IPS DF 6.9 (cell line): Measurements from ENCODE around the gene ZBTB49.

Experiments
- DNase-seq: peaks from one replicate; pipeline ENCODE4 v3.0.0-alpha.2; 2013; ENCODE audit warnings: low read depth, low spot score
- H3K27ac ChIP-seq: one replicate; pipeline ENCODE4 v1.5.1; 2013; ENCODE audit warnings: low read length, control low read depth
- H3K27me3 ChIP-seq: 2 replicates; pipeline ENCODE4 v1.6.1; 2013; ENCODE audit warnings: mild to moderate bottlenecking, low read length; ENCODE audit not compliant: control insufficient read depth, insufficient read depth
- H3K36me3 ChIP-seq: 2 replicates; pipeline ENCODE4 v1.6.1; 2013; ENCODE audit warnings: low read length; ENCODE audit not compliant: control insufficient read depth, insufficient read depth
- H3K4me1 ChIP-seq: 2 replicates; pipeline ENCODE4 v1.6.1; 2013; ENCODE audit warnings: low read length; ENCODE audit not compliant: control insufficient read depth, insufficient read depth
- H3K4me3 ChIP-seq: 2 replicates; pipeline ENCODE4 v1.5.1; 2013; ENCODE audit warnings: mild to moderate bottlenecking, low read length
- H3K9me3 ChIP-seq: 2 replicates; pipeline ENCODE4 v1.6.1; 2013; ENCODE audit warnings: low read length, inconsistent platforms; ENCODE audit not compliant: control insufficient read depth, insufficient read depth
- WGBS: extraction: QIAGEN DNeasy Blood & Tissue Kit; methylation state at CpG from one replicate; pipeline ENCODE4 v1.1.7; 2013; ENCODE audit warnings: mixed read lengths, missing lambda C conversion rate; ENCODE audit not compliant: insufficient read length, insufficient coverage; 5-methylcytosine and 5-hydroxymethylcytosine counted together

Gene ZBTB49

DNA sequence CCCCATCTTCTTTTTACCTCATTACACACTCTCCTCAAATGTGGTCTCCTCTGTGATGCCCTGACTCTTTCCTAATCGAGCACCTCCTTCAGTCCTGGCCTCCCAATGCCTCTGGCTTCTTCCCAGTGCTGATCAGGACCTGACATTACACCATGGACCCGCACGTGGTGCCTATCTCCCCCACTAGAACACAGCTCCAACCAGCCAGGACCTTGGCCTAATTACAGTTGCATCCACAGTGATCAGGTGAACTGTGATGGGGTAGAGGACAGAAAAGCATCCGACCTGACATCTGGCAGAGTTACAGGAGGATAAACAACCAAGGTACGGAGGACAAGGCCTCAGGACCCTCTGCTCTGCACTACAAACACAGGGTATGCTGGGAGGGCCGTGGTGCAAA lies 12.5 kb upstream of the ZBTB49 start:
- H3K36me3 ChIP-seq: peaks cover 22% of the 10 kb centered on the region

DNA sequence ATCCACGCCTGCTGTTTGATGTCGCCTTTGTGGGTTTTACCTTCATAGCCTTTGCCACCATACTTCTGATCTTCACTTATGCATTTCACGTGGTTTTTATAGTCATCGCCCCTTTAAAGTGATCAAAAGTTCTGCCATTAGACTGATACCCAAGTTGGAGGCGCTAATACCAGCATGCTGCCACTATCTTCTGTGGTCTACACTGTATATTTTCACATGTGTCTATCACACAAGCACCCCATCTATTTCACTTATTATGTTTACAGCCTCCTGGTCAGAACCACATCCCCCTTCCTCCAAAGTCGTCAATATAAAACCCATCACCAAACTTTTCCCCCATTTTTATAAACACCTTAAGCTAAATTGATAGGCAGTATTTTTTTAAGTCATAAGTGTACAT lies 8.3 kb upstream of the ZBTB49 start:
- Histone ChIP-seq H3K27ac (no peak overlapping the region), H3K27me3 (no peaks in the 10 kb centered on the region), H3K36me3 (peaks cover 23% of the 10 kb centered on the region; the same call in 1 of the 2 replicates), H3K4me1 (no peaks in the 10 kb centered on the region), H3K4me3 (no peak overlapping the region), H3K9me3 (no peaks in the 10 kb centered on the region)
- WGBS: 100% methylated on average over 1 of the region's 6 CpGs
- DNase-seq: no peak

More for the DNA sequence above, 12.5 kb upstream of the ZBTB49 start:
- no peak for DNase-seq
- H3K9me3 ChIP-seq: no peaks in the 10 kb centered on the region
- WGBS: no CpG with 5 or more reads among the region's 6 CpGs
- H3K4me3 ChIP-seq: no peak overlapping the region
- H3K27me3 ChIP-seq: no peaks in the 10 kb centered on the region
- no peaks in the 10 kb centered on the region for H3K4me1 ChIP-seq
- no peak overlapping the region for H3K27ac ChIP-seq

DNA sequence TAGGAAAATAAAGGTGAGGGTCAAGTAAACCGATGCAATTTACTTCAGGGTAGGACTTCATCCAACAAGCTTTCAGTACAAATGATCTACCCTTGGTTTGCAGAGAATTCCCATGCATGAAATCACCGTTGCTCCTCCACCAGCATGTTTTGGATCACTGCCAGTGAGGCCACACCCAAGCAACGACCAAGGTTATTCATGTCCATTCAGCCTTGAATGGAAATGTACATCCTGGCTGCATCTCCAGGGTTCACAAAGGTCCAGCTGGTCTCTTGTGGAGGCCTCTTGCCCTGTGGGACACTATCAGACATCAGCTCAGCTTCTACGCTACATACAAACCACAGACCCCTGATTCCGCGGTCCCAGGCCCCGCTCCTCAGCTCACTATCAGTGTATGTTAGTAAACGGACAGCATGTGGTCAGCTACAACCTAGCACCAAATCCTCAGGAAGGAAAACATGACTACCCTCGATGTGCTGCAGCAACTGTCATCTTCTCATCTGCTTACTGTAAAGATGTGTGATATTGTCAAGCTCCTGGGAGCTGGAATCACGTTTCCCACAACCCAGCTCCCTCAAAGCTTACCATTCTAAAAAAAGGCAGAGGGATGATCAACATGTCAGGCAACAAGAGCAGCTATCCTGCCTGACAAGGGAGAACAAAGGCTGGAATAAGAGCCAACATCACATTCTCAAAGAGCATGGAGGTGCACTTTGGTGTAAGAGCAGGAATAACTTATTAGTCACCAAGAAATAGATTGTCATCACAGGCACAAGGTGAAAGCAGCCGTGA lies 5.0 kb upstream of the ZBTB49 start:
- DNase-seq: no peak
- no peaks in the 10 kb centered on the region; the same call in 1 of the 2 replicates for H3K4me1 ChIP-seq
- no CpG with 5 or more reads among the region's 11 CpGs for WGBS
- H3K9me3 ChIP-seq: no peaks in the 10 kb centered on the region
- H3K27ac ChIP-seq: no peak overlapping the region
- H3K27me3 ChIP-seq: no peaks in the 10 kb centered on the region
- H3K4me3 ChIP-seq: no peak overlapping the region
- peaks cover 17% of the 10 kb centered on the region; the same call in 1 of the 2 replicates for H3K36me3 ChIP-seq

DNA sequence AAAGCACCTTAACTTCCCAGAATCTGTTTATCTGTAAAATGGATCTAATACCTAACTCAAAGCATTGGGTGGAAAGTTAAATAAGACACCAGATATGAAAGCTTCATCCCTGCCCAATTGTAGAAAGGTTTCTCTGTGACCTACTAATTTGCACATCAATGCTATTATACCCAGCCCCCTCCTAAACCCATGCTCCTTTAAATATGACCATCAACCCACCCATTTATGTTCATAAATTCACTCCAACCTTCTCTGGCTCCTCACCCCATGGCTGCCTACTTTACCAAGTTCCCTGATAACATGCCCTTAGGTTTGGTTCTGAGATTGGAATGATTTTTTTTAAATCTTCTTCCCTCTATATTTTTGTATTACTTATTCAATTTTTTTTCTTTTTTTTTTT lies 2.0 kb upstream of the ZBTB49 start:
- Histone ChIP-seq H3K4me1 (no peaks in the 10 kb centered on the region; the same call in 1 of the 2 replicates), H3K4me3 (no peak overlapping the region), H3K27me3 (no peaks in the 10 kb centered on the region), H3K27ac (no peak overlapping the region), H3K9me3 (no peaks in the 10 kb centered on the region), H3K36me3 (peaks cover 9% of the 10 kb centered on the region; the same call in 1 of the 2 replicates)
- DNase-seq: no peak

DNA sequence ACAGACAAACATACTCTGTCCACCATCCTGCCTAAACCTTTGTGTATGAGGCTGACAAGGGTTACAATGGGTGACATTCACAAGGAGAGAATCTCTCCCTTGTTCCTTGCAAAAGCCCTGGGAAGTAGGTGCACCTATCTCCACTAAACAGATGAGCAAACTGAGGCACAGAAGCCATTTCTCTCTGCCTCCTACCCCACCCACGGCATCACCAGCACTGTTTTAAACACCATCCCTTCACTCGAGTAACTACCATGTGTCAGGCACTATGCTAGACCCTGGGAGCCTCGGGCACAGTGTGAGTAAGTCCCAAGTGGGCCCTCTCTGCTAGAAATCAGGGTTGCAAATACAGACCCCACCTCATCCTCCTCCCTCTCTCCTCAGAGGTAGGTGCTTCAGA lies 996 bp upstream of the ZBTB49 start:
- Histone ChIP-seq H3K4me3 (peak overlapping the region; percentile 96; the same call in 1 of the 2 replicates), H3K27me3 (no peaks in the 10 kb centered on the region), H3K9me3 (no peaks in the 10 kb centered on the region), H3K27ac (no peak overlapping the region), H3K4me1 (no peaks in the 10 kb centered on the region; the same call in 1 of the 2 replicates), H3K36me3 (peaks cover 9% of the 10 kb centered on the region; the same call in 1 of the 2 replicates)
- DNase-seq: no peak
- WGBS: no CpG with 5 or more reads among the region's 3 CpGs

DNA sequence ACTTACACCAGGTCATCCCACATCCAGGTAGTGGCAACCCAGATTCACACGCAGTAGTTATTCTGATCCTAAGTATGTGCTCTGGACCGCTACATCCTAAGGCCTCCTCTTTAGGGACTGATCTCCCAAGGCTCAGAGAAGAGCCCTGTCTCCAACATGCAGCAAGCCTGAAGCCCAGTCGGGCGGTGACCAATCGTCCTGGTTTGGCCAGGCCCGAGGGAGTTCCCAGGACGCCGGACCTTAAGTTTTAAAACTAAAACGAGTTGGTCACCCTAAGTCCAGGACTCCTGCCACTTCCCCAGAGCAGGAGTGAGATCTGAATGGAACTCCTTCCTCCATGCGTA lies 482 bp upstream of the ZBTB49 start:
- Histone ChIP-seq H3K9me3 (no peaks in the 10 kb centered on the region), H3K36me3 (peaks cover 9% of the 10 kb centered on the region; the same call in 1 of the 2 replicates), H3K27me3 (no peaks in the 10 kb centered on the region), H3K4me3 (peak overlapping the region; percentile 96), H3K4me1 (no peaks in the 10 kb centered on the region; the same call in 1 of the 2 replicates), H3K27ac (no peak overlapping the region)
- WGBS: no CpG with 5 or more reads among the region's 10 CpGs
- DNase-seq: no peak

DNA sequence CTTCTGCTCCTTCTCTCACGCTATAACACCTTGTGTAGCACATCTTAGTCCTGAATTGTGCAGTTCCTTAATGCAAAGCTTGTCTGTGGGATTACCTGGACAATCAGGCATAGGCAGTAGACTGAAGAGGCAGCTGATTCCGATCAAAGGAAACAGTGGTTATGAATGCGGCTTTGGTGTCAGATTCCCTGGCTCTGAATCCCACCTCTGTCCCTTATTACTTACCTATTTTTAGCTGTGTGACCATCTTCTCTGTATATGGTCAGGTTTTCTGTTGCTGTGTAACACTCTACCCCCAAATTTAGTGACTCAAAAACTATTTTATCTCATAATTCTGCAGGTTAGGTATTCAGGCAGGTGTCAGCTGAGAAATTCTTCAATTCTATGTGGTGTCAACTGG lies 3.2 kb downstream of the ZBTB49 start:
- no peaks in the 10 kb centered on the region for H3K27me3 ChIP-seq
- no peak for DNase-seq
- H3K36me3 ChIP-seq: no peaks in the 10 kb centered on the region
- H3K4me3 ChIP-seq: no peak overlapping the region
- no peaks in the 10 kb centered on the region for H3K9me3 ChIP-seq
- no CpG with 5 or more reads among the region's 3 CpGs for WGBS
- H3K27ac ChIP-seq: no peak overlapping the region
- no peaks in the 10 kb centered on the region; the same call in 1 of the 2 replicates for H3K4me1 ChIP-seq

DNA sequence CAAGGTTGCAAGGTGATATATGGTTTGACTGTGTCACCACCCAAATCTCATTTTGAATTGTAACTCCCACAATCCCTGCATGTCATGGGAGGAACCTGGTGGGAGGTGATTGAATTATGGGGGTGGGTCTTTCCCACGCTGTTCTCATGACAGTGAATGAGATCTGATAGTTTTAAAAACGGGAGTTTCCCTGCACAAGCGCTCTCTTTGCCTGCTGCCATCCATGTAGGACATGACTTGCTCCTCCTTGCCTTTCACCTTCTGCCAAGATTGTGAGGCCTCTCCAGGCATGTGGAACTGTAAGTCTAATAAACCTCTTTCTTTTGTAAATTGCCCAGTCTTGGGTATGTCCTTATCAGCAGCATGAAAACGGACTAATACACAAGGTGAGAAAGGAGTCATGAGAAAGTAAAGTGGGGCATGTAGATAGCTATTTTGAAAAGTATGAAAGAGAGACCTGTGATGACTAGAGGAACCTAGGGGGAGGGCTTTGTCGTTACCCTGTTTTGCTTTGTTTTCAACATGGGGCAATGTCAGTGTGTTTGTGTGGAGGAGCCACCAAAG lies 6.3 kb downstream of the ZBTB49 start:
- peaks cover 6% of the 10 kb centered on the region; the same call in 1 of the 2 replicates for H3K36me3 ChIP-seq
- no peak for DNase-seq
- no peak overlapping the region for H3K4me3 ChIP-seq
- no peaks in the 10 kb centered on the region for H3K9me3 ChIP-seq
- H3K27ac ChIP-seq: no peak overlapping the region
- no CpG with 5 or more reads among the region's 5 CpGs for whole genome bisulfite sequencing
- no peaks in the 10 kb centered on the region for H3K27me3 ChIP-seq
- no peaks in the 10 kb centered on the region for H3K4me1 ChIP-seq

DNA sequence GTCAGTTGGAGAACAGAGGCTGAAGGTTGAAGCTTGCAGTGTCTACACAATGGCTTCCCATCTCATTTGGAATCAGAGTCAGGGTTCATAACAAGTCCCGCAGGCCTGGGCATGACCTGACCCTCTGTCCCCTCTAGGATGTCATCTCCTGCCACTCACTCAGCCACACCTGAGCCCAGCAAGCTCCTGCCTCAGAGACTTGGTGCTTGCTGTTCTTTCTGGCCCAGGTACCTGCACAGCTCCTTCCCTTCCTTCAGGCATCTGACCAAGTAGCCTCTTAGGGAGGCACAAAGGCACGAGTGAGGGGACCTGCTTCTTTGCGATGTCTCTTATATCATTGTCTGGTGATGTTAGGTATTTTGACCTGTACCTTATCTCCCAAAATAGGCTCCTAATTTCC lies 9.0 kb downstream of the ZBTB49 start:
- no peak overlapping the region for H3K27ac ChIP-seq
- no peak overlapping the region for H3K4me3 ChIP-seq
- H3K9me3 ChIP-seq: no peaks in the 10 kb centered on the region
- H3K4me1 ChIP-seq: no peaks in the 10 kb centered on the region
- WGBS: no CpG with 5 or more reads among the region's 3 CpGs
- no peak for DNase-seq
- peaks cover 14% of the 10 kb centered on the region; the same call in 1 of the 2 replicates for H3K36me3 ChIP-seq
- H3K27me3 ChIP-seq: no peaks in the 10 kb centered on the region

DNA sequence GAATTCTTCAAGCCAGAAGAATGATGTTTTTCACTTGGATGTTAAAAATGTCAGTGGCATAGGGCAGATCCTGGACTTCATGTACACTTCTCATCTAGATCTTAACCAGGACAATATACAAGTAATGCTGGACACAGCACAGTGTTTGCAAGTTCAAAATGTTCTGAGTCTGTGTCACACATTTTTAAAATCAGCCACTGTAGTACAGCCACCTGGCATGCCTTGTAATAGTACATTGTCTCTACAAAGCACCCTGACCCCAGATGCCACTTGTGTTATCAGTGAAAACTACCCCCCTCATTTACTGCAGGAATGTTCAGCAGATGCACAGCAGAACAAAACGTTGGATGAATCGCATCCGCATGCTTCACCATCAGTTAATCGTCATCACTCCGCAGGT lies 11.9 kb downstream of the ZBTB49 start:
- H3K36me3 ChIP-seq: peaks cover 14% of the 10 kb centered on the region; the same call in 1 of the 2 replicates
- H3K27me3 ChIP-seq: no peaks in the 10 kb centered on the region
- no peak overlapping the region for H3K4me3 ChIP-seq
- no peaks in the 10 kb centered on the region for H3K9me3 ChIP-seq
- no peak overlapping the region for H3K27ac ChIP-seq
- H3K4me1 ChIP-seq: no peaks in the 10 kb centered on the region
- WGBS: no CpG with 5 or more reads among the region's 5 CpGs
- DNase-seq: no peak
